ENCODE measurements around the gene BBS9.

DNA sequence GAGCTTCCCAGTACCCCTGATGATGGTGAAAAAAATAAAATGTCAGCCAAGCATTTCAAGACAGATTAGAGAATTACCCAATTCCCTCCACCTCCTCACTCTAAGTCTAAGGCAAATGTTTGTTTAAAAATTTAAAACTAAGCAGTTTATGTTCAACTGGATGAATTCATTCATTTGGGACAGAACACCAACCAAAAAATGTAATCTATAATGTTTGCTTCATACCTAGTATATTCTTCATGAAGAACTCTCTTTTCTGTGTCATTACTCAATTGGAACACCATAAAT is 450.3 kb downstream of the BBS9 start:
- TF ChIP-seq POLR2A (IDR thresholded peaks at IDR 0.05; ENCODE audit: low read depth, low read length) (no peak), POLR2AphosphoS5 (IDR thresholded peaks at IDR 0.05; ENCODE audit: low read depth, low read length) (no peak)

Data from GM12891 (cell line).